GM12801 (cell line): Measurements from ENCODE around the gene PSENEN.

ENCODE experiments used
- CTCF ChIP-seq: IDR thresholded peaks from one replicate; pipeline ENCODE4 v1.5.1; 2011; ENCODE audit warnings: control low read depth; ENCODE audit not compliant: insufficient read length; ENCODE audit errors: extremely low read depth

The PSENEN gene

GRCh38 chr19:35732540-35733179, 12.8 kb upstream of the PSENEN start:
- no peak for TF ChIP-seq CTCF

- TF ChIP-seq CTCF: no peak
Observed at GRCh38 chr19:35733180-35734125, 12.0 kb upstream of the PSENEN start.

- no peak for TF ChIP-seq CTCF
Observed at GRCh38 chr19:35734273-35734672, 11.2 kb upstream of the PSENEN start.

GRCh38 chr19:35734889-35735288, 10.6 kb upstream of the PSENEN start:
- TF ChIP-seq CTCF: no peak

- TF ChIP-seq CTCF: no peak
Observed at GRCh38 chr19:35736913-35737886, 8.3 kb upstream of the PSENEN start.

- no peak for TF ChIP-seq CTCF
Observed at GRCh38 chr19:35738021-35738886, 7.2 kb upstream of the PSENEN start.
